HG03135 (cell line): Measurements from ENCODE around the gene EXOC6B.

Experiments used
- ATAC-seq: cut with Tn5 transposase; IDR thresholded peaks from one replicate; pipeline ENCODE4 v1.9.1; 2021; ENCODE audit warnings: mild to moderate bottlenecking, moderate library complexity; ENCODE audit not compliant: unreplicated experiment

Gene EXOC6B

GRCh38 chr2:72139874-72140620, 685.8 kb downstream of the EXOC6B start:
- ATAC-seq: no peak

GRCh38 chr2:72139471-72139873, 686.4 kb downstream of the EXOC6B start:
- ATAC-seq: no peak

- no peak for ATAC-seq
These were observed 686.9 kb downstream of the EXOC6B start for GRCh38 chr2:72138921-72139381.

DNA sequence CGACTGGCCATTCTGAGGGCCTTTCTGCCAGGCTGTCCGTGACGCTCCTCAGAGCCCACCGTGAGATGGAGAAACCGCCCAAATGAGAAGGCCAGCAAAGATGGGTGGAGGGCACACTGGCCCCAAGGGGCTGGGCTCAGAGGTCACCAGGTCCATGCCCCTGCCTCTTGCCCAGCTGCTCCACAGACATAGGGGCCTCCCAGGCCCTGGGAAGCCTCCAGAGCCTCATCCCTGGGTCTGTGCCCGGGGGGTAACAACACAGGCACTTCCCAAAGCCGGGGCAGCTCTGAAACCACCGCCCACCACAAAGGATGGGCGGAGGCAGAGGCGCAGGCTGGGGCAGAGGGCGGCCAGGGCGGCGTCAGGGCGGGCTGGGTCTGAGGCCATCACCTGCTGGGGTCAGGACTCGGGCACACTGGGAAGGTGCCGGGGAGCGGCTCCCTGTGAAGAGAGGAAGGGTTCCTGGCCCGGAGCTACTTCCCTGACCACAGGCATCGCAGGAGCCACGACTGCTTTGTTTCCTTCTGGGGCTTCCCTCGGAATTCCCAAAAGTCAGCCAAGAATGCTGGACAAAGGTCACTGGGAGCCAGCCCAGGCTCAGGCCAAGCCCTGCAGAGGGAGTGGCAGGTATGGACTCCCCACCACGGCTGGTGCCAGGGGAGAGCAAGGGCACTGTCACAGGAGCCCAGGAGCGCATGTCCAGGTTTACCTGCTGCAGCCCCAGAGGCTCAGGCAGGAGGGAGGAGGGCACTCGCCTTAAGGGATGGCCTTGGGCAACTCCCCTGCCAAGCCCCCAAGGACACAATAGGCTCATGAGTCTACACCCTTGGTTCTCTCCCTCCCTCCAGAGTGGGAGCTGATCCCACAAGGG, 687.6 kb downstream of the EXOC6B start:
- no peak for ATAC-seq

DNA sequence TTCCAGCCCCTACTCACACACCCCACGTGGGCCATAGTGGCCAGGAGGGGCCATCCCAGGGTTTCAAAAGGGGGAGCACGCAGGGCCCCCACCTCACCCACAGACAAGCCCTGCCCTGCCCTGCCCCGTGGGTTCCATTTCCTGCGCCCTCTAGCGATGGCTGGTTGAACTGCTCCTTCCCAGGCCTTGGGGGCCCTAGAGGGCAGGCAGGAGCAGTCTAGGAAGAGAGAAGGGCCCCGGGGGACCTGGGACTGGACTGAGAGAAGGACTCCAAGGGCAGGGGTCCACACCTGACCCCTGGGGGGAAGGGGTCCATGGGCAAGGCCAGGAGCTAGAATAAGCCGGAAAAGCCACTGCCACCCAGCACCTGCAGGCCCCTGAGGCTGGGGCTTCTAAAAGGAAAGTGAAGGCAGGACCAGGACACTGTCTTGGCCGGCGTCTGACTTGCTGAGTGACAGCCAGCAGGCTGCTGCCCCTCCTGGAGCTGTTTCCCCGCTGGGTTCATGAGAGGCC, 688.3 kb downstream of the EXOC6B start:
- peak; percentile 81 for ATAC-seq

DNA sequence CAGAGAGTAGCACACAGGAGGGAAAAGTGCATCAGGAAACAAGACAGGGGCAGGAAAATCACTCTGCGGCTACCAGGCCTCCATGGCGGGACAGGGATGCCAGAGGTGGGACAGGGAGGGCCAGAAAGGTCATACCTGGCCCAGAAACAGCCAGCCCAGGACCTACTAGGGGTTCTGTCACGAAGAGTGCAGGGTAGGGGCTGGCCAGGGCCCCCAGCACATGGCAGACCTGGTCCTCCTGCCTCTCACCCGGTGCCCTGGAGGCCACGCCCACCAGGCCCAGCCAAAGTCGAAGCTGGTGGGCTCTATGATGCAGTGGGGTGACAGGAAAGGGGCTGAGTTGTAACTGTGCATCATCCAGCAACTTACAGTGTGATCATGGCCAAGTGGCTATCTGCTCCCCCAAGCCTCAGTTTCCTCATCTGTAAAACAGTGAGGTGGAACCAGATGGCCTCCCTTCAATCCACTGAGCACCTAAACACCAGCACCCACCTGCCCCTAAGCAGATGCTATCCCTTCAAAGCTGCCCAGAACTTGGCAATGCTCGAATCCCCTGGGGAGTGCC, 688.8 kb downstream of the EXOC6B start:
- ATAC-seq: no peak

- ATAC-seq: no peak
These were observed 689.5 kb downstream of the EXOC6B start for GRCh38 chr2:72136331-72136730.

GRCh38 chr2:72135921-72136320, 689.9 kb downstream of the EXOC6B start:
- ATAC-seq: no peak

DNA sequence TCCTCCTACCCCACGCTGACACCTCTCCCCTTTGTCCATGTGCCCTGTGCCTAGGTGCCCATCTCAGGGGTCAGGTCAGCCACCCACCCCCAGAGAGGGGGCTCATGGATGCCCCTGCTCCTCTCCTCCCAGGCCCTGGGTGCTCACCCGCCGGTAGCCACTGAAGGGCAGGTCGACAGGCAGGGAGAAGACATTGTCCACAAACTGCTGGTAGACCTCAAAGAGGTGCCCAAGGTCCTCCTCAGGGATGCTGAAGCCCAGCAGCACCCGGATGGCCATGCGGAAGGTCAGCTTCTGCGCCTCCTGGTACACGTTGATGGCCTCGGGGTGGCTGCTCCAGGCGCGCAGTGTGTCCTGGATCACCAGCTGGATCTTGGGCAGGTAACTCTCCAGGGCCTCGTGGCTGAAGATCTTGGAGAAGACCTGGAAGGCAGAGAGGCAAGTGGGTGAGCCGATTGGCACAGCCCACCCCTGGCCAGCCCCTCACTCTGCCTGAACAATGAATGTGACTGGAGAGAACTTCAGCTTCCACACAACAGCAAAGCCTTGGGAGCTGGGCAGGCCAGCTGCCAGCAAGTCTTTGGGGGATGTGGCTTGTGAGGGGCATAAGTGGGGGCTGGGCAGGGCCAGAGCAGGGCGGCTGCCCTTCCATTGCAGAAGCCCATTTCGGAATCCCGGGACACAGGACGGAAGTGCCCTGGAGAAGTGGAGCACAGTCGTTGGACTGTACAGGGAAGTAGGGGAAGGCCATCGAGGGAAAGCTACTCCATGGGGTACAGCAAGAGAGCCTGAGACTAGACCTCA, 690.6 kb downstream of the EXOC6B start:
- ATAC-seq: no peak

GRCh38 chr2:72134408-72134996, 691.3 kb downstream of the EXOC6B start:
- no peak for ATAC-seq

DNA sequence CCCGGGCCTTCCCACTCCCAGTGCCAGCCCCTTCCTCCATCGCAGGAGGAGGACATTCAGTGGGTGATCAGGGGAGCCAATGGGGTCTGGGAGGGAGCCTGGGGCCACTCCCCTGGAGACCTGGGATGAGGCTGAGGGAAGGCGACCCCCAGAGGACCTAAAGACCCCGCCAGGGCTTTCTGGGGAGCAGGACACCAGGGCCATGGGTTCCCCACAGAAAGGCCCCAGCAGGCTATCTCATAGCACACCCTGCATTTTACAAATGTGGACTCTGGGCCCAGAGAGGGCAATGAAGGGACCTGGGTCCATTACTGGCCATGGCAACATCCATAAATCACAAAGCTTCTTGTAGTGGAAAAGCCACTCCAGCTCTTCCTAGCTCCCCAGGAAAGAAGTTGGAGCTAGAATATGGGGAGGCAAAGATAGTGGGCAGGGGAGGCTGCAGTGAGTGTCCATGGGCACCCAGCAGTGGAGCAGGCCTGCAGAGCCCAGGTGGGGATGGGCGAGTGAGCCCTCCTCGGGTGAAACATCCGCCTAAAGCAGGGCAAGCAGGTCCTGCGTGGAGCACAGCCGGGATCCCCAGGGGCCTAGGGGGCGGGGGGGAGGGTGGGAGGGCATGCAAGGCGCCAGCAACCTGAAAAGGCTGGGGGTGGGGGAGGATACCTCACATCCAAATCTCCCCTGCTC, 692.0 kb downstream of the EXOC6B start:
- no peak for ATAC-seq

DNA sequence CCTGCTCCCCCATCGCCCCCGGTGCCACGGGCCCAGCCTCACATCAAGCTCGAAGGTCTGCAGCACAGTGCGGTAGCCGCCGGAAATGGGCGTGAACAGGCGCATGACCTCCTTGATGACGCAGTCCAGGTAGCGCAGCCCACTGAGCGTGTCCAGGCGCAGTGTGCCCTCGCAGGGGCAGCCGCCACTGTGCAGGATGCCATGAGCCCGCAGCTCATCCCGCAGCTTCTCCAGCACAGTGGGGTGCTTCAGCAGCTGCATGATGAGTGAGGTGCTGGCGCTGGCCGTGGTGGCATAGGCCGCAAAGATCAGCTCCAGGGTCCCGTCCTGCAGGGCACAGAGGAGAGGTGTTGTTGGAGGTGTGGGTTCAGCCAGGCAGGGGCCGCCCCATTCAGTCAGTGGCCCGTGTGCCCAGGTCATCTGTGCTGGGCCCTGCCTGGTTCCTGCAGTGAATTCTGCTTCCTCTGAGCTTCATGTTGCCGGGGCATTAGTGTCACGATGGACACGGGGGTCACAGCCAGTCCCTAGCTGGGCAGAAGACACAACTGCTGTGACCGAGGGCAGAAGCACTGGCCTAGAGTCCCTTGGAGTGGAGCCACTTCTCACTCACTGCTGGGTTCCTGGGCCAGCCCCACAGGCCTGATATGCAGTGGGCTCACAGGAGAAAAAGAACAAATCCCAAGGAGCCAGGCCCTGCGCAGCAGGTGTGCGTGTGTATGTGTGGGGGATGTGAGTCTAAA, 692.7 kb downstream of the EXOC6B start:
- ATAC-seq: no peak

GRCh38 chr2:72131916-72132841, 693.7 kb downstream of the EXOC6B start:
- ATAC-seq: no peak

- no peak for ATAC-seq
These were observed 694.4 kb downstream of the EXOC6B start for GRCh38 chr2:72131371-72131891.

GRCh38 chr2:72130659-72131360, 695.0 kb downstream of the EXOC6B start:
- no peak for ATAC-seq

- ATAC-seq: no peak
These were observed 696.0 kb downstream of the EXOC6B start for GRCh38 chr2:72129681-72130340.

- ATAC-seq: no peak
These were observed 697.0 kb downstream of the EXOC6B start for GRCh38 chr2:72128843-72129227.
